CD8-positive, alpha-beta memory T cell (primary cell): ENCODE measurements around the gene ADGRB2. TPM values are rescaled to one million over a fixed set of nuclear protein-coding genes. Genes with fewer than 3 reads are reported as not detected.

Source experiments
- CTCF ChIA-PET: fragments of 350-600 bp; sonication (Branson Sonifier 250); formaldehyde crosslinking; loops from one replicate; lab custom pipeline; 2021; ENCODE audit warnings: antibody characterized with exemption; lab: Charles Lee
- POLR2A ChIA-PET: fragments of 350-600 bp; sonication (Branson Sonifier 250); formaldehyde crosslinking; loops from one replicate; lab custom pipeline; 2021; ENCODE audit warnings: antibody characterized with exemption; lab: Charles Lee
- DNase-seq, 5 donors: peaks; one replicate each; pipeline versions ENCODE4 v3.0.0 to v3.0.0-alpha.2; 2020 to 2022; ENCODE audit warnings: mixed read lengths in 1 of 5
- H3K27ac ChIP-seq: one replicate; pipeline ENCODE4 v1.7.0; 2013; ENCODE audit warnings: low read depth, mild to moderate bottlenecking, low read length, moderate library complexity
- H3K27me3 ChIP-seq: 2 replicates; pipeline ENCODE4 v1.7.0; 2013; ENCODE audit warnings: low read length, mild to moderate bottlenecking; ENCODE audit not compliant: insufficient read depth, poor library complexity, severe bottlenecking
- H3K36me3 ChIP-seq: 2 replicates; pipeline ENCODE4 v1.7.0; 2013; ENCODE audit warnings: mild to moderate bottlenecking, low read length, moderate library complexity; ENCODE audit not compliant: insufficient read depth
- H3K4me1 ChIP-seq: 2 replicates; pipeline ENCODE4 v1.7.0; 2013; ENCODE audit warnings: mild to moderate bottlenecking, low read length, moderate library complexity; ENCODE audit not compliant: insufficient read depth
- H3K4me3 ChIP-seq: 2 replicates; pipeline ENCODE4 v1.7.0; 2013; ENCODE audit warnings: mild to moderate bottlenecking, low read length
- H3K9me3 ChIP-seq: 2 replicates; pipeline ENCODE4 v1.7.0; 2013; ENCODE audit warnings: mild to moderate bottlenecking, low read length
- H3K27ac Mint-ChIP-seq, 8 donors: one replicate each; pipeline ENCODE4 v1.8.0; 2020 to 2021; ENCODE audit warnings: mixed read lengths in 8 of 8, mild to moderate bottlenecking in 6 of 8, inconsistent platforms in 3 of 8, moderate library complexity in 3 of 8
- H3K27me3 Mint-ChIP-seq, 2 donors: one replicate each; pipeline ENCODE4 v1.8.0; 2020 to 2021; ENCODE audit warnings: mixed read lengths in 2 of 2, mild to moderate bottlenecking in 1 of 2, moderate library complexity in 1 of 2
- H3K36me3 Mint-ChIP-seq, 3 donors: one replicate each; pipeline ENCODE4 v1.8.0; 2020 to 2021; ENCODE audit warnings: mixed read lengths in 3 of 3, inconsistent platforms in 1 of 3, mild to moderate bottlenecking in 1 of 3
- H3K4me1 Mint-ChIP-seq, 3 donors: one replicate each; pipeline ENCODE4 v1.8.0; 2020 to 2021; ENCODE audit warnings: mixed read lengths in 3 of 3, inconsistent platforms in 1 of 3, mild to moderate bottlenecking in 1 of 3
- H3K4me3 Mint-ChIP-seq, 7 donors: one replicate each; pipeline ENCODE4 v1.8.0; 2020 to 2021; ENCODE audit warnings: mixed read lengths in 7 of 7, mild to moderate bottlenecking in 6 of 7, moderate library complexity in 4 of 7, inconsistent platforms in 2 of 7
- H3K9me3 Mint-ChIP-seq, 5 donors: one replicate each; pipeline ENCODE4 v1.8.0; 2020 to 2022; ENCODE audit warnings: mixed read lengths in 5 of 5, mild to moderate bottlenecking in 3 of 5, moderate library complexity in 2 of 5, inconsistent platforms in 1 of 5
- polyA plus RNA-seq: library from polyadenylated mRNA; unstranded; fragments of 300-500 nt; fragmentation: Illumina TruSeq; gene quantifications from one replicate; pipeline ENCODE4 v1.2.3, GENCODE V29; 2021
- total RNA-seq, 2 experiments: library from RNA; stranded (reverse); gene quantifications; one replicate each; pipeline ENCODE4 v1.2.3, GENCODE V29; 2021

Gene ADGRB2, protein sequence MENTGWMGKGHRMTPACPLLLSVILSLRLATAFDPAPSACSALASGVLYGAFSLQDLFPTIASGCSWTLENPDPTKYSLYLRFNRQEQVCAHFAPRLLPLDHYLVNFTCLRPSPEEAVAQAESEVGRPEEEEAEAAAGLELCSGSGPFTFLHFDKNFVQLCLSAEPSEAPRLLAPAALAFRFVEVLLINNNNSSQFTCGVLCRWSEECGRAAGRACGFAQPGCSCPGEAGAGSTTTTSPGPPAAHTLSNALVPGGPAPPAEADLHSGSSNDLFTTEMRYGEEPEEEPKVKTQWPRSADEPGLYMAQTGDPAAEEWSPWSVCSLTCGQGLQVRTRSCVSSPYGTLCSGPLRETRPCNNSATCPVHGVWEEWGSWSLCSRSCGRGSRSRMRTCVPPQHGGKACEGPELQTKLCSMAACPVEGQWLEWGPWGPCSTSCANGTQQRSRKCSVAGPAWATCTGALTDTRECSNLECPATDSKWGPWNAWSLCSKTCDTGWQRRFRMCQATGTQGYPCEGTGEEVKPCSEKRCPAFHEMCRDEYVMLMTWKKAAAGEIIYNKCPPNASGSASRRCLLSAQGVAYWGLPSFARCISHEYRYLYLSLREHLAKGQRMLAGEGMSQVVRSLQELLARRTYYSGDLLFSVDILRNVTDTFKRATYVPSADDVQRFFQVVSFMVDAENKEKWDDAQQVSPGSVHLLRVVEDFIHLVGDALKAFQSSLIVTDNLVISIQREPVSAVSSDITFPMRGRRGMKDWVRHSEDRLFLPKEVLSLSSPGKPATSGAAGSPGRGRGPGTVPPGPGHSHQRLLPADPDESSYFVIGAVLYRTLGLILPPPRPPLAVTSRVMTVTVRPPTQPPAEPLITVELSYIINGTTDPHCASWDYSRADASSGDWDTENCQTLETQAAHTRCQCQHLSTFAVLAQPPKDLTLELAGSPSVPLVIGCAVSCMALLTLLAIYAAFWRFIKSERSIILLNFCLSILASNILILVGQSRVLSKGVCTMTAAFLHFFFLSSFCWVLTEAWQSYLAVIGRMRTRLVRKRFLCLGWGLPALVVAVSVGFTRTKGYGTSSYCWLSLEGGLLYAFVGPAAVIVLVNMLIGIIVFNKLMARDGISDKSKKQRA (N-terminal part only)
- total RNA-seq: under 1 TPM; 0.35 to 0.57 TPM
- polyA plus RNA-seq: 0.24 TPM

DNA sequence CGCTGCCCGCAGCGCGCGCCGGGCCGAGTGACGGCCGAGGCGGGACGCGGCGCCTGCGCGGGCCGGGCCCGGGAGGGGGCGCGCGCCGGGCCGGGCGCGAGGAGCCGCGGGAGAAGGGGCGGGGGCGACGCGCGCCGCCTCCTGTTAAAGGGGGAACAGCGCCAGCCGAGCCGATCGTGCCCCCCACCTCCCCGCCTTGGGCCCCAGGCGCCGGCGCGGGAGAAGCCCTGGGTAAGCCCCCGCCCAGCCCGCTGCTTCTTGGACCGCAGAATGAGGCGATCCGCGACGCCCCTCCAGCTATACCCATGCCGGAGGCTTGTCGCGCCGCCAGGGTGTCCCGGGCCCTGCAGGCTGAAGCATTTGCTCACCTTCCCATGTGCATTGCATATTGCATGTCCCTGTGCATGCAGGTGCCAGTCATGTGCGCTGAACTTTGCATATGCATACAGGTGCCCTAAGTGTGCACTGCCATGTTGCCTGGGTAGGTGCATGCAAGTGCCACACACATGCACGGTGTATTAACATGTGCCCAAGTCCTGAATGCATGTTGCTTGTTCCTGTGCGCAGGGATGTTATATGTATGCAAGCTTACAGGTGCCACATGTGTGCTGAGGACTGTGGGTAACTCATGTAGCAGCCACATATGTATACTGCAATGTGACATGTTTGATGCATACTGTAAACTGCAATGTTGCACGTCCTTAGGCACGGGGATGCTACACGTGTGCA is at the start of gene ADGRB2:
ADGRB2 (minus strand) TSS at position 29 of the 729 bp plus-strand sequence. CDS start 7,119 bp downstream, outside the sequence.
- Histone ChIP-seq H3K36me3 (no peaks in the 10 kb centered on the region), H3K4me1 (peaks cover 32% of the 10 kb centered on the region), H3K4me3 (peak within 1 kb of the TSS; percentile 60), H3K27me3 (peaks cover 18% of the 10 kb centered on the region), H3K27ac (no peak within 1 kb of the TSS), H3K9me3 (no peaks in the 10 kb centered on the region)
- ChIA-PET POLR2A (no interaction called here), CTCF (interaction anchor here (1.5 to 6.6 kb wide), 5 partner anchors 16 to 199 kb away, joined by 4 to 54 read pairs (median 5); no protein-coding TSS in a partner anchor)
- H3K27me3 Mint-ChIP-seq: peaks cover 13 to 14% of the 10 kb centered on the region in 2 donors
- DNase-seq: peak in 4 of 5 donors; percentile 20 to 59 (median 37)
- H3K4me3 Mint-ChIP-seq: peak within 1 kb of the TSS; percentile 79 to 92 (median 84)
- peaks cover 26 to 50% (median 32%) of the 10 kb centered on the region in 3 donors for H3K4me1 Mint-ChIP-seq
- H3K9me3 Mint-ChIP-seq: no peaks in the 10 kb centered on the region
- peak within 1 kb of the TSS in 4 of 8 donors; percentile 21 to 60 (median 44) for H3K27ac Mint-ChIP-seq
- H3K36me3 Mint-ChIP-seq: peaks cover 0 to 1% (median 0%) of the 10 kb centered on the region in 3 donors

DNA sequence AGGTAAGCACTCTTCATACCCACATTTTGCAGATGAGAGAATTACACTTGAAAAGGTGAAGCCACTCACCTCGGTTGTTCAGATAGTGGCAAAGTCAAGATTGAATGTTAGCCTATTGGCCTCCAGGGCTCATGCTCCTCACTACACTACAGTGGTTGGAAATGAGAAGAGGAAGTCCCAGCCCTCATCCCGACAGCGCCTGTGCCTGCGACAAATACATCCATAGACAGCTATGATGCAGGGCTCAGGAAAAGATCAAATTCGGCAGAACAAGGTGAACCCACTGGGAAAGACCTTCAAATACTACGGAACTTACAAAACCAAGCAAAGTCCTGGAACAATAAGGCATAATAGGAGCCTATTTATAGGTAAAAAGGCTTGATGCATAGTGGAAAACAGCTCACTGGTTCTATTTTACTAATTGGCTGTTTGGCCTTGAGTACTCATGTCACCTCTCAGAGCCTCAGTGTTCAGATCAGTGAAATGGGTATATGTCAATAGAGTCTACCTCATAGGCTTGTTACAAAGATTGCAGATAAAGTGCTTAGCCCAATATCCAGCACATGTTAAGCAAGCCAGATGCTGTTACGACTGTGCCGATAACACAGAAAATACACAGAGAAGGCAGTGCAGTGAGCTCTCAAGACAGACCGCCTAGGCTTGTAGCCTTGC is 48.2 kb upstream of the ADGRB2 start:
- Histone ChIP-seq H3K9me3 (no peaks in the 10 kb centered on the region), H3K36me3 (no peaks in the 10 kb centered on the region), H3K4me1 (peaks cover 6% of the 10 kb centered on the region), H3K27ac (no peak overlapping the region), H3K4me3 (no peak overlapping the region), H3K27me3 (no peaks in the 10 kb centered on the region)
- ChIA-PET POLR2A (no interaction called here), CTCF (interaction anchor here (6.9 kb wide), 1 partner anchor 151 kb away, joined by 61 read pairs; no protein-coding TSS in a partner anchor)
- no peak for DNase-seq
- Mint-ChIP-seq H3K36me3 (no peaks in the 10 kb centered on the region), H3K4me1 (peaks cover 6 to 14% (median 9%) of the 10 kb centered on the region in 3 donors), H3K9me3 (no peaks in the 10 kb centered on the region), H3K27ac (peak overlapping the region in 3 of 8 donors; percentile 18 to 51 (median 26)), H3K4me3 (no peak overlapping the region), H3K27me3 (peaks cover 0 to 2% of the 10 kb centered on the region in 2 donors)

DNA sequence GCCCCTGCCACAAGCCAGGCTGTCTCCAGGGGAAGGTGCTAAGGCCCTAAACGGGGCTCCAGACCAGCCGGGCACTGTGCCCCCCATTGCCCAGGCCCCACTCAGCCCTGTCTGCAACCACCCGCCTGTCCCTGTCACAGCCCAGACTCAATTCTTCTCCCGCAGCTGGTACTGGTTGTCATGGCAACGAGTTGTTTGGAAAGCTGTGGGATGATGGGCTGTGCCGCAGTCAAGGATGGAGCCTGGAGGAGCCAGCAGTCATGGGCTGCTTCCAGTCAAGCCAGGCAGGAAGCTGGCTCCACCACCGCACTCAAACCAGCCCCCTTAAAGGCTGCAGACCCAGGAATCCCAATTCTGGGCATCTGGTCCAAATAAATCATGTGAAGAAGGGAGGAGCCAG is 47.5 kb upstream of the ADGRB2 start:
- Mint-ChIP-seq H3K27ac (peak overlapping the region in 1 of 8 donors; percentile 51), H3K27me3 (peaks cover 0 to 2% of the 10 kb centered on the region in 2 donors), H3K4me1 (peaks cover 6 to 10% (median 7%) of the 10 kb centered on the region in 3 donors), H3K4me3 (no peak overlapping the region), H3K9me3 (no peaks in the 10 kb centered on the region), H3K36me3 (no peaks in the 10 kb centered on the region)
- H3K4me3 ChIP-seq: no peak overlapping the region
- no peak for DNase-seq
- CTCF ChIA-PET: interaction anchor here (0.6 to 1.5 kb wide), 2 partner anchors 10 to 22 kb away, joined by 3 read pairs; no protein-coding TSS in a partner anchor
- POLR2A ChIA-PET: interaction anchor here (0.5 to 0.6 kb wide), 2 partner anchors 16 to 483 kb away, joined by 4 to 7 read pairs; no protein-coding TSS in a partner anchor
- H3K4me1 ChIP-seq: peaks cover 6% of the 10 kb centered on the region
- no peaks in the 10 kb centered on the region for H3K27me3 ChIP-seq
- no peaks in the 10 kb centered on the region for H3K9me3 ChIP-seq
- H3K36me3 ChIP-seq: no peaks in the 10 kb centered on the region
- H3K27ac ChIP-seq: no peak overlapping the region

DNA sequence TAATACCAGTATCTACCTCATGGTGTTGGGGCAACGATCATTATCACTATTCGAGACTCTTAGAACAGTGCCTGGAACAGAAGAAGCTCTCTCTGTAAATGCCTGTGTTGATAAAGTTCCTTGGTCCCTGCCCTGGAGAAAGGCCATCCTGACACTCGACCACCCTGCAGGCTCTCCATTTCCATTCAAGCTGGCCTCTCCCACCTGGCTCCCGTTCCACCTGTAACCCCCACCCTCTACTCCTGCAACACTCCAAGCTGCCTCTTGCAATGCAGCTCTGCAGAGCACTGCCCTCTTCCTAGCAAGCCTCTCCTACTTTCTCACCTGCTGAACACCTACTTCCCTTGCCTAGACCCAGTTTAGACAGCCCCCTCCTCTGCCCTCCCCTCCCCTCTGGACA is 45.6 kb upstream of the ADGRB2 start:
- Histone ChIP-seq H3K36me3 (no peaks in the 10 kb centered on the region), H3K27ac (no peak overlapping the region), H3K9me3 (no peaks in the 10 kb centered on the region), H3K4me3 (no peak overlapping the region), H3K27me3 (no peaks in the 10 kb centered on the region), H3K4me1 (no peaks in the 10 kb centered on the region)
- no peak overlapping the region for H3K4me3 Mint-ChIP-seq
- no peaks in the 10 kb centered on the region for H3K4me1 Mint-ChIP-seq
- ChIA-PET CTCF (interaction anchor here (1.2 kb wide), 1 partner anchor 95 kb away, joined by 3 read pairs; no protein-coding TSS in a partner anchor), POLR2A (no interaction called here)
- H3K27ac Mint-ChIP-seq: no peak overlapping the region
- no peaks in the 10 kb centered on the region for H3K9me3 Mint-ChIP-seq
- DNase-seq: no peak
- H3K27me3 Mint-ChIP-seq: peaks cover 0 to 2% of the 10 kb centered on the region in 2 donors
- no peaks in the 10 kb centered on the region for H3K36me3 Mint-ChIP-seq

DNA sequence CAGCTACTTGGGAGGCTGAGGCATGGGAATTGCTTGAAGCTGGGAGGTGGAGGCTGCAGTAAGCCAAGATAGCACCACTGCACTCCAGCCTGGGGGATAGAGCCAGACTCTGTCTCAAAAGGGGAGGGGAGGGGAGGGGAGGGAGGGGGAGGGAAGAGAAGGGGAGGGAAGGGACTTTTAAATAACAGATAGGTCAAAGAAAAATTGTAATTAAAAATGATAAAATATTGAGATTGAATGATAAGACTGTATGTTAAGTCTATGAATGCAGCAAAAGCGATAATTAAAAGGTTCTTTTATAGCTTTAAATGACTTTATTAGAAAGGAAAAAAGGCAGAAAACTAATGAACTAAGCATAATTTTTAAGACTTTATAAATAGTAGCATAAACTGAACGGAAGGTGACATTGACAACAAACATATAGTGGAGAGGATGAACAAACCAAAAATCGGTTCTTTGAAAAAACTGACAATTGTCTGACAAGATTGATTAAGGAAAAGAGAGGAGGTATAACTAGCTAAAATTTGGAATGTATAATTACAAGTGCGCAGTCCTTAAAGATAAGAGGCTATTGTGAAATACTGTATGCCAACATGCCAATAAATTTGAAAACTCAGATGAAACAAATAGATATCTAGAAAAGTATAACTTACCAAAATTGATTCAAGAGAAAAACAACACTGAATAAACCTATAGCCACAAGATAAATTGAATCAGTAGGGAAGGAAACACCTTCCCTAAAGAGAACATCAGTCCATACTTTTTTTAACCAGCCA is 43.3 kb upstream of the ADGRB2 start:
- Histone ChIP-seq H3K27me3 (no peaks in the 10 kb centered on the region), H3K36me3 (no peaks in the 10 kb centered on the region), H3K9me3 (no peaks in the 10 kb centered on the region), H3K27ac (no peak overlapping the region), H3K4me3 (no peak overlapping the region), H3K4me1 (no peaks in the 10 kb centered on the region)
- Mint-ChIP-seq H3K9me3 (no peaks in the 10 kb centered on the region), H3K27me3 (peaks cover 0 to 6% of the 10 kb centered on the region in 2 donors), H3K4me3 (no peak overlapping the region), H3K36me3 (no peaks in the 10 kb centered on the region), H3K27ac (peak overlapping the region in 1 of 8 donors; percentile 2), H3K4me1 (peaks cover 0 to 2% (median under 1%) of the 10 kb centered on the region in 3 donors)
- POLR2A ChIA-PET: no interaction called here
- DNase-seq: no peak
- CTCF ChIA-PET: interaction anchor here (0.6 kb wide), 1 partner anchor 713 kb away, joined by 3 read pairs; no protein-coding TSS in a partner anchor

DNA sequence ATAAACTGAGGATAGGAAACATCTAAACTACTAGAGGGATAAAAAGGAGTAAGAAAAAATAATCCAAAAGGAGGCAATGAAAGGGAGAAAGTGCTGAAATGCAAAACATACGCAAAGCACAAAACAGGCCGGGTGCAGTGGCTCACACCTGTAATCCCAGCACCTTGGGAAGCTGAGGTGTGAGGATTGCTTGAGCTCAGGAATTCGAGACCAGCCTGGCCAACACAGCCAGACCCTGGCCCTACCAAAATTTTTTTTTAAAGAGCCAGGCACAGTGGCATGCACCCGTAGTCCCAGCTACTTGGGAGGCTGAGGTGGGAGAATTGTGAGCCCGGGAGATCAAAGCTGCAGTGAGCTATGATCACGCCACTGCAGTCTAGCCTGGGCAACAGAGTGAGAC is 41.2 kb upstream of the ADGRB2 start:
- DNase-seq: no peak
- POLR2A ChIA-PET: no interaction called here
- Mint-ChIP-seq H3K4me1 (peaks cover 2 to 6% (median 4%) of the 10 kb centered on the region in 3 donors), H3K27ac (no peak overlapping the region), H3K9me3 (no peaks in the 10 kb centered on the region), H3K36me3 (no peaks in the 10 kb centered on the region), H3K27me3 (peaks cover 8 to 10% of the 10 kb centered on the region in 2 donors), H3K4me3 (no peak overlapping the region)
- H3K27ac ChIP-seq: no peak overlapping the region
- no peaks in the 10 kb centered on the region for H3K4me1 ChIP-seq
- H3K9me3 ChIP-seq: no peaks in the 10 kb centered on the region
- no peak overlapping the region for H3K4me3 ChIP-seq
- CTCF ChIA-PET: interaction anchor here (1.4 to 1.9 kb wide), 2 partner anchors 16 to 158 kb away, joined by 4 to 8 read pairs; no protein-coding TSS in a partner anchor
- no peaks in the 10 kb centered on the region for H3K36me3 ChIP-seq
- no peaks in the 10 kb centered on the region for H3K27me3 ChIP-seq
